ENCODE results near the gene MYOM1.

- TF ChIP-seq CTCF (IDR thresholded peaks at IDR 0.05) = no peak
- TF ChIP-seq POLR2A (IDR thresholded peaks at IDR 0.05) = no peak
These were observed 2.8 kb downstream of the MYOM1 start for GRCh38 chr18:3216987-3217386.
